Activated CD4-positive, alpha-beta T cell treated with anti-CD3 and anti-CD28 coated beads, Interleukin-2, amount 50 U/mL, for 1 hour (primary cell): ENCODE data around the gene FAM161B.
"Not testable (repeated sequence)": the region's sequence is repeated elsewhere in the genome, so short reads cannot be mapped to it uniquely, and the experiment has no call there.

ENCODE experiments used
- DNase-seq: peaks from one replicate; pipeline ENCODE4 v3.0.0-alpha.2; 2020

The FAM161B gene, protein sequence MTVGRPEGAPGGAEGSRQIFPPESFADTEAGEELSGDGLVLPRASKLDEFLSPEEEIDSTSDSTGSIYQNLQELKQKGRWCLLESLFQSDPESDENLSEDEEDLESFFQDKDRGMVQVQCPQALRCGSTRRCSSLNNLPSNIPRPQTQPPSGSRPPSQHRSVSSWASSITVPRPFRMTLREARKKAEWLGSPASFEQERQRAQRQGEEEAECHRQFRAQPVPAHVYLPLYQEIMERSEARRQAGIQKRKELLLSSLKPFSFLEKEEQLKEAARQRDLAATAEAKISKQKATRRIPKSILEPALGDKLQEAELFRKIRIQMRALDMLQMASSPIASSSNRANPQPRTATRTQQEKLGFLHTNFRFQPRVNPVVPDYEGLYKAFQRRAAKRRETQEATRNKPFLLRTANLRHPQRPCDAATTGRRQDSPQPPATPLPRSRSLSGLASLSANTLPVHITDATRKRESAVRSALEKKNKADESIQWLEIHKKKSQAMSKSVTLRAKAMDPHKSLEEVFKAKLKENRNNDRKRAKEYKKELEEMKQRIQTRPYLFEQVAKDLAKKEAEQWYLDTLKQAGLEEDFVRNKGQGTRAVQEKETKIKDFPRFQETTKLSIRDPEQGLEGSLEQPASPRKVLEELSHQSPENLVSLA

DNA sequence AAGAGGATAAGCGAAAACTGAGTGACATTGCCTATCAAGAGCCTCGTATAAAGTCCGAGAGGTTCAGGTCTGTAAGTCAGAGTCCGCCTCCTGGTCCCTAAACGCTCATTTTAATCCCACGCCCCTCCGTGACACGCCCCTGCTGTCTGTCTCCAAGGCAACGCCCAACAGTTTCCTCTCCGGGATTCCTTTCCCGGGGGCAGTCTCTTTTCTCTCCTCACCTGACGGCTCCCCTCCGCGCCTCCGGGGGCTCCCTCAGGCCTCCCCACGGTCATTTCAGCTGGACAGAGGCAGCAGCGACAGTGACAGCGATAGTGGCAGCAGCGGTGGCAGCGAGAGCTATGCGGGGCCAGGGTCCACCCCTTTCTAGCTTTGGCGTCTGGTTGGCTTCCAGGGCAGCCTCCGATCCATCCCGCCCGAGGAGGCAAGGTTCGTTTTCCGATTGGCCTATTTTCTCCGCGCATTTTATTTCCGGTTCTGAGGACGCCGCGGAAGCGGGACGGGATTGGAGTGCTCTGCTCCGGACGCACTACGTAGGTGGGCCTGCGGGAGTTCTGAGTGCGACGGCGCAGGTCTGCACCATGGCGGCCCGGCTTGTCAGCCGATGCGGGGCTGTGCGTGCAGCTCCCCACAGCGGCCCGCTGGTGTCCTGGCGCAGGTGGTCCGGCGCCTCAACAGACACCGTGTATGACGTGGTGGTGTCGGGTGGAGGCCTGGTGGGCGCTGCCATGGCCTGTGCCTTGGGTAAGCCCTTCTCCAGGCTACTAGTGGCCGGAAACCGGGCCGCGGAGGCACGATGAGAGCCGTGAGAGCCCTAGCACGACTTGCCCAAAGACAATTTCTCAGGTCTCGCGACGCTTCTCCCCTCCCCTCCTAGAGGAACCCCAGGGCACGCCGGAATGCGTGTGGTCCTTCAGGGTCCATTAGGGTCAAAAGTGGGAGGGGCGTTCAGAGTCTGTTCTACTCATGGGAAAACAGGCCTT is at the start of gene FAM161B, which contains the start of gene COQ6:
FAM161B (minus strand) TSS at position 343 of the 983 bp plus-strand sequence; CDS start at position 275, 68 bp downstream.
COQ6 (plus strand) TSS at position 551 of the 983 bp plus-strand sequence; CDS start at position 582, 31 bp downstream.
- DNase-seq: peak; percentile 90

DNA sequence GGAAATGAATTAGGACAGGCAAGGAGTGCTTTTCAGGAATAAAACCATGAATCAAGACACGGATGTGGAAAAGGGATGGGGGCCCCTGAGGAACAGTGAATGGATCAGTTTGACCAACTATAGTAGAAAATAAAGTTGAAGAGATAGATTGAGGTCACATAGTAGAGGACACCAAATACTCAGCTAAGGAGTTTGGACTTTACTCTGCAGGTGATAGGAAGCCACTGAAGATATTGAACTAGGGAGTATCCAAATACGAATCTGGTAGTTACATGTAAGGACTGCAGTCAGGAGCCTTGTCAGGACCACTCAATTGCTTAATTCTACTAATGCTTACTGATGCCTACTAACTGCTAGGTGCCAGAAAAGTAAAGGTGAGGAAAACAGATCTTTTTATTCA is 48.8 kb upstream of the FAM161B start:
- DNase-seq: no peak

DNA sequence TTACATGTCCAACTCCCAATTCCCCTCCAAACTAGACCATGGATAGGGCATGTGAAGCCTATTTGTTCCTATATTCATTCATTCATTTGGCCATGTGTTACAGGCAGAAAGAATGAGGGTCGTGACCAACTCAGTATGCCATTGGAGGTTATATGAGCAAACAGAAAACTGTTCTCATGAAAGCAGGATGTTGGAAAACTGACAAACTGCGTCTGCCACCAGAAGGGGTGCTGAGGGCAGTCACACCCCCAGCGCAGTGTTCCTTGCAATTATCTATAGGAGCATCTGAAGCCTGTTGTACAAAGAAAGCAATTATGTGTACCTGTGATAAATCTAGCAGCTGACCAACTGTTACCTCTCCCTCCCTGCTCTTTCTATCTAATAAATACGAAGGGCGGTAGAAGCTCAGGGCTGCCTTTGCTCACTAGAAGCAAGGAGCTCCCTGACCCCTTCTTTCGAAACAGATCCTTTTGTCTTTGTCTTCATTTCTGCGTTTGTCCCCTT is 48.1 kb upstream of the FAM161B start:
- no peak for DNase-seq

DNA sequence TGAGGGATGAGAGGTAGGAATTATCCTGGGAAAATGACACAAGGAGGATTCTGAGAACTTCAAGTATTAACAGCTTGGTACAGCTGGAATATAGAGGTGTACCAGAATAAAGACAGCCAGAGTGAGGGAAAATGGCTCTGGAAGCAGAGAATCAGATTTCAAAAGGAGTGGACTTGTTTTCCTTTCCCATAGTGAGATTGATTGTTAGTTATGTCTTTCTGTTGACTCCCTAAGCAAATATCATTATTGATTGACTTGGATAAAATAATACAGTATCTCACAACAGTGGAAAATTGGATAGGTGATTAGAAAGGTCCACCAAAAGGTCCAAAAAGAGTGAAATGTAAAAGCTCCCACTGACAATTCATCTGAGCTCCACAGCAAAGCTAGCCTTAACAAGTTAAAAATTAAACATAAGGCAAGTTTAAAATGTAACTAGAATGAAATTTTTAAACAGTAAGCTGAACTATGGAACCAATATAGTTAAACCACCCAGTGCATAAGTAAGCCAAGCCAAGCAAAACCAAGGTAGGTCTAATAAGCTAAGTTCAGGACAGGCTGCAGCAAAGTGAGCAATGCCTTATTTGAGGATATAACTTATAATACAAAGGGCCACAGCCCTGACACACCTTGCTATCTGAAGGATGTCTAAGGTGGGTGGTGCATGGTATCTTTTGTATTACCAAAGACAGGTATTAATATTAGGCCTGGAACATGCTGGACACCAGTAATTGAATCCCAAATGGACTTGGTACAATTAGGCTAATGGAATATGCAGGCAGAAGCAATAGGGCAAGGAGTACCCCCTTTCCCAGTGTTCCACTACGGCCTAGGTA is 47.4 kb upstream of the FAM161B start:
- DNase-seq: no peak

DNA sequence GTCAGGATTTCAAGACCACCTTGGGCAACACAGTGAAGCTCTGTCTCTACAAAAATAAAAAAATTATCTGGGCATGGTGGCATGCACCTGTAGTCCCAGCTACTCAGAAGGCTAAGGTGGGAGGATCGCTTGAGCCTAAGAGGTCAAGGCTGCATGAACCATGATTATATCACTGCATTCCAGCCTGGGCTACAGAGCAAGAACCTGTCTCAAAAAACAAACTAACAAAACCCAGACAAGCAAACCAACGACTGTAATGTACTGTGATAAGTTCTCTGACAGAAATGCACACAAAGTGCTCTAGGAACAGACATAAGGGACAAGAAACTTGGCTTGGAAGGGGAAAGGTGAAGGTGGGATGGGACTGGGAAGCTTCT is 46.8 kb upstream of the FAM161B start:
- no peak for DNase-seq

DNA sequence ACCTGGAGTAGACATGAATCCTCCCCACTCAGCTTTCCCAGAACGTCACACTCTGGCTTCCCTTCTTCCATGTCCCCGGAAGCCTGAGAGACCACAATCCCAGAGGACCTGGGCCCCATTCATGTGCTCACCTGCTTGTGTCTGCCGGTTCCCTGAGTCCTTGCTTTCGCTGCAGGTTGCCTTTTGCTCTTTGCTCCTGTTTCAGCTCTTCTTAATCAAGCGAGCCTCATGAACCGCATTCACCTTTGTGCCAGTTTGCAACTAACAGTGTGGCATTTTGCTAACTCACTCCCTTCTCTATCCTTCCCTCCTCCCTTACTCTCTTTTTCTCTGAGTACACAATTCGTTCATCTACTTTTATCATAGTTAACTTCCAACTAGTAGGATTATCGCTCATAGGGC is 46.1 kb upstream of the FAM161B start:
- DNase-seq: no peak

DNA sequence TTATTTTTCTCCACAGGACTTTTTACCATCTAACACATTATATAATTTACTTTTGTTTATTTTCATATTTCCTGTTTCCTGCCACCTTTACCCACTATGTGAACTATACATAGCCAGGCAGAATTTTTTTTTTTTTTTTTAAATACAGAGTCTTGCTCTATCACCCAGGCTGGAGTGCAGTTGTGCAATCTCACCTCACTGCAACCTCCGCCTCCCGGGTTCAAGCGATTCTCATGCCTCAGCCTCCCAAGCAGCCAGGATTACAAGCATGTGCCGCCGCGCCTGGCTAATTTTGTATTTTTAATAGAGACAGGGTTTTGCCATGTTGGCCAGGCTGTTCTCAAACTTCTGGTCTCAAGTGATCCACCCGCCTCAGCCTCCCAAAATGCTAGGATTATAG is 45.0 kb upstream of the FAM161B start:
- DNase-seq: not testable (repeated sequence)

DNA sequence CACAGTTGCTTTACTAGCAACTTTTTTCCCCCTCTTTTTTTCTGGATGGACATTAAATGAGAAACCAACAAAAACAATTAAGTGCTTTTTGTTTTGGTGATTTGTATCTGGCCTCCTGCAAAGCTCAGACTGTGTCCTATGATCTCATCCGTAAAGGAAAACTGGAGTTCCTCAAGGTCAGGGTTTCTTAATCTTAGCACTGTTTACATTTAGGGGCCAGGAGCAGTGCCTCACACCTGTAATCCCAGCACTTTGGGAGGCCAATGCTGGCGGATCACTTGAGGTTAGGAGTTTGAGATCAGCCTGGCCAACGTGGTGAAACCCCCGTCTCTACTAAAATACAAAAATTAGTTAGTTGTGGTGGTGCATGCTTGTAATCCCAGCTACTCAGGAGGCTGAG is 41.2 kb upstream of the FAM161B start:
- DNase-seq: no peak

DNA sequence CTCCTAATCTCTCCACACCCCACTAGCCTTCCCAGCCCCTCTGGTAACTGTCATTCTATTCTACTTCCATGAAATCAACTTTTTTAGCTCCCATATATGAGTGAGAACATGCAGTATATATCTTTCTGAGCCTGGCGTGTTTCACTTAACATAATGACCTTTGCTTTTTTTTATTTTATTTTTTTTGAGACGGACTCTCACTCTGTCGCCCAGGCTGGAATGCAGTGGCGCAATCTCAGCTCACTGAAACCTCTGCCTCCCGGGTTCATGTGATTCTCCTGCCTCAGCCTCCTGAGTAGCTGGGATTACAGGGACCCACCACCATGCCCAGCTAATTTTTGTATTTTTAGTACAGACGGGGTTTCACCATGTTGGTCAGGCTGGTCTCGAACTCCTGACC is 38.8 kb upstream of the FAM161B start:
- not testable (repeated sequence) for DNase-seq

DNA sequence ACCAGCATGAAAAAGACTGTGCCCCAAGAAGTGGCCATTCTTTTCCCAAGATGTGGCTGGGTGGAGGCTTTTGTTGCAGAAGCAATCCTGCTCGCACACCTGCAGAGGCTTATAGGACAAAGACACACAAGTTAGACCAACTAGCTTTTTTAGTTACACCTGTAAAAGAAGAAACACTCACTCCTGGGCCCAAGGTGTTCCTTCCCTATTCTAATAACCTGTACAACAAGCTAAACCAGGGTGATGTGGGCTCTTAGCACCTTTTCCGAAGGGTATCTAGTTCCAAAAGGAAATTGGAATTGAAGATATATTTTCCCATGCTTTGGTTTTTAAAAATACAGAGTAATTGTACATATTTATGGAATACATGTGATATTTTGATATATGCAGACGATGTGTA is 38.2 kb upstream of the FAM161B start:
- no peak for DNase-seq

DNA sequence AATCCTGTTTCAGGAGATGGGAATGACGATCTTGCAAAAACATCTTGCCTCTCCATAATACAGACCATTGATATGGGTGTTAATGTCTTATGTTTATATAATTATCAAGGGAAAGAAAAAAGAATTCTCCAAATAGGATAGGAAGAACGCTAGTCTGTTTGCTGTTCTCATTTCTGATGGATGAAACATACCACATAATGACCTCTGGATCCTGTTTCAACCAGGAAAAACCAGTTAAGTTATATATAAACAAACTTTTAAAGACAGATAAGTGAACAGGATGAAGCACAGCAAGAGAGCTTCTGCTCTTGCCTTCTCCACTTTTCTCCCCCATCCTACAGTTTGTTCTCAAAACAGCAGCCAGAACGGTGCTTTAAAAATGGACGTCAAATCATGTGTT is 28.0 kb upstream of the FAM161B start:
- DNase-seq: no peak

DNA sequence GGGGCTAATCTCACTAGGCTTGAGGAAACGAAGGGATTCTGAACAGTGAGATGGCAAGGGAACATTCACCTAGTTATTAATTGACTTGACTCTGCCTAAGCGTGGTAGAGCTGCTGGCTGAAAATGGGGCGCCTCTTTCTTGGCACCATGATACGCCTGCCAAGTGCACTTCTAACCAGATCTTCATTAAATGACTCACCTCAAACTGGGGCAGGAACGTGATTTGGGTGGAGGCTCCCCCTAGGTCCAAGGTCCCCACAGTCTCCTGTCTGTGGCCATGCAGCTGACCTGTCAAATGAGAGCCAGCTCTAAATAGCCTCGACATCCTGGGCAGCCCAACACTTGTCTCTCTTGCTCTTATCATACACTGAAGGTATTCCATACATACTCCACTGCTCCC is 26.2 kb upstream of the FAM161B start:
- DNase-seq: no peak

DNA sequence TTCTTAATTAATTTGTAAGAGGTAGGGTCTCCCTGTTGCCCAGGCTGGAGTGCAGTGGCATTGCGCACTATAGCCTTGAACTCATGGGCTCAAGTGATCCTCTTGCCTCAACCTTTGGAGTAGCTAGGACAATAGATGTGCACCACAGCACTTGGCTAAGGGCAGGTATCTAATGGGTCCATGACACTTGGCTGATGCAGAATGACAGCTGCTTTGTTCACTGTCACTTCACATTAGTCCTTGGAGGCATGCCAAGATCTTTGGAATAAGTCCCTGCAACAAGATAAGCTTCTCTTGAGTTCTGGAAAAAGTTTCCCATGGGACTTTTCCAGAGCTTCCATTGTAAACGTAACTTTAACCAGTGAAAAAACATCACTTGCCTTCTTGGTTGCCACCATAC is 23.6 kb upstream of the FAM161B start:
- DNase-seq: no peak

DNA sequence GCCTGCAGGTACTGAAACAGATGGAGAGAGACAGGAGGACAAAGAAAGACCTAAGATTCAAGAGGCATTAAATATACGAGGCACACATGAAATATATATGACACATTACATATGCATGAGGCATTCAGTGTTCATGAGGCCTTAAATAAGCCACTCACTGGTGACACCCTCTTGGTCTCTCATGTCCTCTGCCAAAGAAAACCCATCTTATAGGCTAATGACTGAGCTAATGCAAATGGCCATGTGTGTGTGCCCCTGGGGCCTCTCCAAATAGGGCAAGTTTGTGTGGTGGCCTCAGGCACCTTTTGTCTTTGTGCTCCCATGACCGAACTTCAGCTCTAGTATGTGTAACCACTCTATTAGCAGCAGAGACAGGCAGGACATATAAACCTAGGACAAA is 19.0 kb upstream of the FAM161B start:
- no peak for DNase-seq

DNA sequence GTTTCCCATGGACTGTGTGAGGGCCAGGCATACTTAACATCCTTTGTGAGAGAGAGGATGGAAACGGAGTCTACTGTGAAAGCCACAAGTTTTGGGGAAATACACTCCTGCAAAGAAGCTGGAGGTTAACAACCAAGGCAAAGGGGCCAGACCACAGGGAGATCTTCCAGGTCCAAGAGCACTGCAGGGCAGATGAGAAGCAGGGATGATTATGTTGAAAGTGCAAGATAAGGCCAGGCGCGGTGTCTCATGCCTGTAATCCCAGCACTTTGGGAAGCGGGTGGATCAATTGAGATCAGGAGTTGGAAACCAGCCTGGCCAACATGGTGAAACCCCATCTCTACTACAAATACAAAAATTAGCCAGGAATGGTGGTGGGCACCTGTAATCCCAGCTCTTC is 15.3 kb upstream of the FAM161B start:
- no peak for DNase-seq

DNA sequence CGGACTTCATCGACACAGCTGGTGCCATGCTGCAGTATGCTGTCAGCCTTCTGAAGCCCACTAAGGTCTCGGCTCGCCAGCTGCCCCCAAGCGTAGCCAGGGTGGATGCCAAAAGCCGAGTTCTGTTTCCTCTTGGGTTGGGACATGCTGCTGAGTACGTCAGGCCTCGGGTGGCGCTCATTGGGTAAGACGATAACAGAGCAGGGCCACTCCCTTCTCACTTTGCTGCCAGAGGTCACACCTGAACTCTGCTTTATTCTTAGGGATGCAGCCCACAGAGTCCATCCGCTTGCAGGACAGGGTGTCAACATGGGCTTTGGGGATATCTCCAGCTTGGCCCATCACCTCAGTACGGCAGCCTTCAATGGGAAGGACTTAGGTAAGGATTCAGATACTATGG is 11.3 kb upstream of the FAM161B start:
- no peak for DNase-seq

DNA sequence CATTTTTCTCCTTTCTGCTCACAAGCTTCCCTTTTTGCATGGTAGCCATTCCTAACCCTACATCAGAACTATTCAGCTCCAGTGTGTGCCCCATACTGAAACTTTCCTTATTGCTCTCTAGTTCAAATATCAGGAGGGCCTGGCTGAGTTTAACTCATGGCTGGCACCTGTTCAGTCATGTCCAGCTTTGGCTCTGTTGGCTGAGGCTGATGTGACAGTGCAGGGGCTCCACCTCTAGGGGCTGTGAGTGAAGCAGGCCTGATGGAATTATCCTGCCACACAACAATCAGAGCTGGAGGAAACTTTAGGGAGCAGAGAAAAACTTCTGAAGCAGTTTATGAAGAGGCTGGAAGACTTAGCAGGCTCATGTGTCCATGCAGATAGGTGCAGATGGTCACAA is 8.7 kb upstream of the FAM161B start:
- DNase-seq: no peak

DNA sequence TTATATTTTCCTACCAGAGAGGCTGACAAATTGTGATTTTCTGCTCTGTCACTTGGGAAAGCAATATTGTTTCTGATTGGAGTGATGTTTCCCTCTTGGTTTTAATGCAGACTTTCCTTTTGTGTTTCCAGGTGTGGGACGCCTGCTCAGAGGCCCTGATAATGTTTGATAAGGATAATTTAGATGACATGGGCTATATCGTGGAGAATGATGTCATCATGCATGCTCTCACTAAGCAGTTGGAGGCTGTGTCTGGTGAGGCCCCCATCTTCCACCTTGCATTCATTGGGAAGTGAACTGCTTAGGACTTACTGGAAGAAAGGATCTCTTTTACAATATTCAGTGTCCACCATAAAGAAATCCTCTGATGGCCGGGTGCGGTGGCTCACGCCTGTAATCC is 5.8 kb upstream of the FAM161B start:
- no peak for DNase-seq

DNA sequence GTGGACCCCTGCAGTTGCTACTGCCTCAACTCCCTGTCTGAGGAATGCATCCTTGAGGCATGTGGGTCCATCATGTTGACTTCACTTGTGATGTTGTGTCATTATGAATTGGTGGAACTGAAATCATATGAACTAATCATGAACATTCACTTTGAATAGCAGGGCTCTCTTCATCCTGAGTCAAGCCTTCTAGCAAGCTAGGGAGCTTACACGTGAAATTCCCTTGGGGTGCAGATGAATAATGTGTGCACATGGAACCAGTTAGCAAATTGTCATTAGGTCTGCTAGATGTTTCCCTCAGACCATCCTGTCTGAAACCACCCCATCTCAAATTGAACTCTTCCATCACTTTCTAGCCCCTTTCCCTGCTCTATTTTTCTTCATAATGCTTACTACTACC is 3.8 kb upstream of the FAM161B start:
- DNase-seq: no peak

DNA sequence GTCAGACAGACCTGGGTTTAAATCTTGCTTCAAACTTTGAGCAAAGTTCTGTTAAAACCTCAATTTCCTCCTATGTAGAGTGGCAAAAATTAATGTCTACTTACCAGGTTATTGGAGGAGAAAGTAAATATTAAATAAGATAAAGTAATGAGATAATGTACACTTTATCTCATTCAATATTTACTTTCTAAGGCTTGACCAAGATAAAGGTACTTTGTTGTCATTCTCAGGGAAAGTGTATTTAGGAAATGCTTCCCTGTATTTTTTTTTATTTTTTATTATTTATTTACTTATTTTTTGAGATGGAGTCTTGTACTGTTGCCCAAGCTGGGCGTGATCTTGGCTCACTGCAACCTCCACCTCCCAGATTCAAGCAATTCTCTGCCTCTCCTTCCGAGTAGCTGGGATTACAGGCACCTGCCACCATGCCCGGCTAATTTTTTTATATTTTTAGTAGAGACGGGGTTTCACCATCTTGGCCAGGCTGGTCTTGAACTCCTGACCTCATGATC is 4.7 kb downstream of the FAM161B start:
- DNase-seq: no peak

DNA sequence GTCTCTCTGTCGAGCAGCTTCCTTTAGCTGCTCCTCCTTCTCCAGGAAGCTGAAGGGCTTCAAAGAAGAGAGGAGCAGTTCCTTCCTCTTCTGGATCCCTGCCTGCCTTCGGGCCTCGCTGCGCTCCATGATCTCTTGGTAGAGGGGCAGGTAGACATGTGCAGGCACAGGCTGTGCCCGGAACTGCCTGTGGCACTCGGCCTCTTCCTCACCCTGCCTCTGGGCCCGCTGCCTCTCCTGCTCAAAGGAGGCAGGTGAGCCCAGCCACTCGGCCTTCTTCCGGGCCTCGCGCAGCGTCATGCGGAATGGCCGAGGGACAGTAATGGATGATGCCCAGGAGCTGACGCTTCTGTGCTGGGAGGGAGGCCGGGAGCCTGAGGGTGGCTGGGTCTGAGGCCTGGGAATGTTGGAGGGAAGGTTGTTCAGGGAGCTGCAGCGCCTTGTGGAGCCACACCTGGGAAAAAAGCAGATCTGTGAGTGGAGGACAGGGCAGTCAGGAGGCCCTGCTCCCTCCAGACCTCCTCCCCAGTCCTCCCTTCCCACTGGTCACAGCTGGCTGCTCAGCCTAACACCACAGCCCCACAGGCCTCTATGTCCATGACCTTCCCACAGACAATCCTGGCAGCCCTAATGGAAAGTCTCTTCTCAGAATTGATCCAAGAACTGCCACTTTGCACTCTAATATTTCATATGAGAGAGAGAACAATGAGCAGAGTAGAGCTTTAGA is 5.3 kb downstream of the FAM161B start:
- no peak for DNase-seq
